CD4-positive, alpha-beta T cell treated with Interleukin-1 beta for 1 hour (primary cell): ENCODE measurements around the gene DOK4.

Source experiments
- DNase-seq, 2 donors: peaks; one replicate each; pipeline ENCODE4 v3.0.0-alpha.2; 2020 to 2022

DOK4 gene

DNA sequence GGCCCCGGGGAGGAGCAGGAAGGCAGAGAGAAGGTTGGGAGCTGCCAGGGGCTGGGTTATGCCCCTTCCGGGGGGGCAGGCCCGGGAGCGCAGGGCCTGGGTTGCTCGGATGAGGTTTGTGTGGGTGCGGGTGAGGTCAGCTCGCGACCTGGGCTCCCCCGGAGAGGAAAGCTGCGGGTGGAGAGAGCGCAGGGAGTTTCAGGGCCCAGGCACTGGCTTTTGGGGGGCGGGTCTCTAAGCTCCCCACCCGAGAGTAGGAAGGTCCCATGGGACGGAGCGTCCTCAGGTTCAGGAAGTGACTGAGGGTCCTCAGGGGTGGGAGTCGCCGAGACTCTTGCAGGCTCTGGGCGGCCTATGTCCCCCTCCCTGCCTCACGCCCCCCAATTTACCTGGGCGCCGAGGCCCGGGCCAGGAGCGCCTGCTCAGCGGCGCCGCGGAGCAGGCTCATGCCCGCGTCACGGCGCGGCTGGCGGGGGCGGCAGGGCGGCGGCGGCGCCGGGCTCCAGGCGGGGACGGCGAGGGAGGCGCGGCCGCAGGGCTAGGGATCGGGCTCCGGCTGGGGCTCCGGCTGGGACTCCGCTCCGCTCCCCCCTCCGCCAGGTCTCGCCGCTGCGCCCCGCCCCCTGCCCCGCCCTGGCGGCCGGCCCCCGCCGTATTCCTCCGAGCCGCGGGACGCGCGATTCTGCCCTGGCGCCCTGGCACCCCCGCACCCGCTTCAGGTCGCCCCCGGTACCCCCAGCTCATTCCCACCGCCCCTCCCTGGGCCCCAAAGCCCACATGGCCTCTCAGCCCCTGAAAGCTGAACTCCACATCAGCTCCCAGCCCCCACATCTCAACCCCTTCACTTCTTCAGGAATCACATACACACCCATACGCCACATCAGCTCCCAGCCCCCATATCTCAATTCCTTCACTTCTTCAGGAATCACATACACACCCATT, at the start of gene DOK4:
Gene DOK4 (minus strand): TSS at position 578 of the 942 bp plus-strand sequence. CDS start 6,986 bp downstream, outside the sequence.
- DNase-seq, result peak; percentile 75 to 81

DNA sequence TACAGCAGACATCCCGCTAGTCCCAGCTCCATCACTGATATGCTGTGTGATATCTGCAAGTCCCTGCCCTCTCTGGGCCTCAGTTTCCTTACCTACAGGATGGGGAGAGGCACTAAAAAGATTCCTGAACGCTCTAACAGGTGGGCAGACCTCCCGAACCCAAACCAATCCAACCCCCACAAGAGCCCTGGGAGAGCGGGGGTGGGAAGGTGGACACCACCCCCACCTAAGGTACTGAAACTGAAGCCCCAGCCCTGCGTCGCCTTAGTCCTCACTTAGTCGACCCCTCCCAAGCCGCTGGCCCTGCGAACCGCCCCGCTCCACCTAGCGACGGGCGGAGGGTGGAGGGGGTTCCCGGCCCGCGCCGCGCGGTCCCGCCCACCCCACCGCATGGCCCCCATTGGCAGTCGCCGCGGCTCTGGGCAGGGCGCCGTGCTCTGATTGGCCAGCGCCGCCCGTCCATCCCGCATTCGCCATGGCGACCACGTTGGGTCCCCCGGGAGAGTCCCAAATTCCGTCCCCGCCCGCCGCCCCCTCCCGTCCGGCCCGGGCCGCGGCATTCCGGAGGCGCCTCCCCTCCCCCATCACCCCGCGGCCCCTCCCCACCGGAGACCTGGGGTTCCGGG, 49.5 kb upstream of the DOK4 start:
- DNase-seq, result peak; percentile 96 to 97

DNA sequence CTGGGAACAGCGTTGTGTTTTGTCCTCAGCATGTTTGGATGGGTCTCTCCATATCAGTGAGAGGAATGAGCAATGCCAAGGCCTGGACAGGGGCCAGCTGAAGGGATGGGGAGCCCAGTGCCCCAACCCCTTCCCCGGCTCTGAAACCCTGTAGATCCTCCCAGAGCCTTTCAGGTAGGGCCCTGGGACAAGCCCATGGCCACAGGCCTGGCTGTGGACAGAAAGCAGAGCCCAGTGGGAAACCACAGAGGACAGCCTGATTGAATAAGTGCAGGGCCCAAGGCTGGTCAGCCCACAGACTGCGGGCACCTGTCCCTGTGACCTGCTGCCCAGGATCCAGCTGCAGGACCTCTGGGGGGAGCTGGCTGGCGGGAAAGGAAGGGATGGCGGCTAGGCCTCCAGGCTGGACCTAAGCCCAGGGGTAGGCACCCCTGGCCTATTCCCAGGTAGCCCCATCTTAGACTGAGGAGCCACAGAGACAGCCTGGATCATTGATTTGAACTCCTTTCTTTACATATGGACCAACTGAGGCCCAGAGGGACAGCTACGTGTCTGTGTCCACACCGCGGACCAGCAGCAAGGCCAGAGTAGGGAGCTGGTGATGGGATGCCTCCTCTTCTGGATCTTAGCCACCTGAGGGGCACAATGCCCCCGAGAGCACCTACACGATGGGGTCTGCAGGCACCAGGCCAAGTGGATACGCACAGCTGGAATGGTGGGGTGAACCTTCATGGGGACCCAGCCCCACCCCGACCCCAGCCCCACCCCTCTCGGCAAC, 48.8 kb upstream of the DOK4 start:
- DNase-seq, result peak in 1 of 2 donors; percentile 6

DNA sequence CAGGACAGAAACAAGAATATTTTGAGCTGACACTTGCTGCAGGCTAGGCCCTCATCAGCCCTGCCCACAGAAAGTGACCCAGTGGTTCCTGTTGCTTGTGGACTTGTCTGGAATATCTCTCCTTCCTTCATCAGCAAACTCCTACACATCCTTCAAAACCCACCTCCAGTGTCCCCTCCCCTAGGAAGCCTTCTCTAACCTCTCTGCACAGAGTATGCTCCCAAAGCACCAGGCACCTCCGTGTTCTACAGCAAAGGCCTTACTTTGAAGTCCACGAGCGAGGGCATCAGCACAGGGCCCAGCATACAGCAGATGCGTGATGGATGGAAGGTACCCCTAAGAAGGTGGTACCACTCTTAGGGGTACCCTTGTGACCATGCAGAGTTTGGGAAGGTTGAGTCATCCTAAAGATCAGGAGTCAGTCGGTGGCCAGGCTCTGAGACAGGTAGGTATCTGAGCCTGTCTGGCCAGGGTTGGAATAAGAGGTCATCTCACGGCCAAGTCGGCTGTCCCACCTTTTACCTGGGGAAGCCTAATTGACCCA, 48.1 kb upstream of the DOK4 start:
- DNase-seq, result peak in 1 of 2 donors; percentile 4

DNA sequence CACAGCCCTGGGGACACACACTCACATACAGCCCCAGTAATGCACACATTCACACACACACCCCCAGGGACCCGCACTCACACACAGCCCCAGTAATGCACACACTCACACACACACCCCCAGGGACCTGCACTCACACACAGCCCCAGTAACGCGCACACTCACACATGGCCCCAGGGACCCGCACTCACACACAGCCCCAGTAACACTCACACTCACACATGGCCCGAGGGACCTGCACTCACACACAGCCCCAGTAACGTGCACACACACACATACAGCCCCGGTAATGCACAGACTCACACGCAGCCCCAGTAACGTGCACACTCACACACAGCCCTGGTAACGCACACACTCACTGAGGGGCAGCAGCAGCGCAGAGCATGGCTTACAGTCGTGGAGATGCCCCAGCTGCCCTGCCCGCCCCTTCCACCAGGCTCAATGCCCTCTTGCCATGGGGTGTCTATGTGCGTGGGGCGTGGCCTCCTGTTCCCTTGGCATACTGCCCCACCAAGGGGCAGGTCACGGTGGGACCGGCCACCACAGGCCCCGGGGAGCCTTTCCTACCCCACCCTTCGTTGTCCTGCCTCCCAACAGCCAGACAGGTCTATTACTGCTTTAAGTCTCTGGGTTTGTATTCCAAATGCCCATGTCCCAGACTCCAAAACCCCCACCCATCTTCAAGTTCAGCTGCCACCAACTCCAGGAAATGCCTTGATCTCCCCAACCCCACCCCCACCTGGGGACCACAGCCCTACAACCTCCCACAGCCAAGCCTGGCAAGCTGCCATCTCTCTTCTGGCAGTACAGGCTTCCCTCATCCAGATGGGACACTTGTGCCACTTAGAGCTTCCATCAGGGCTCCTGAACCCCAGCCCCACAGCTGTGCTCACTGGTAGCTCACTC, 47.4 kb upstream of the DOK4 start:
- peak in 1 of 2 donors; percentile 46 for DNase-seq

DNA sequence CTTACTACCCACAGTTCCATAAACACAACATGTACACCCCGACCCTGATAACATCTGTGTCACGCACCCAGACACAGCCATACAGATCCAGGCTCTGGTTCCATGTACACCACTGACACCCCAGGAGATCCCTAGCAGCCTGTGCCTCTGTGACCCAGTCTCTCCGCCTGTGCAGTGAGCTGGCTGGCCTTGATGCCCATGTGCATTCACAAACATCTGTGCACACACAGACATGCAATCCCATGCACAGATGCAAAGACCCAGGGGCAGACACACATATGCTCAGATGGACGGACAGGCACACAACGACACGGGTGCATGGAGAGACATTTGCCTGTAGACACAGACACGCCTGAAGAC, 46.0 kb upstream of the DOK4 start:
- no peak for DNase-seq

DNA sequence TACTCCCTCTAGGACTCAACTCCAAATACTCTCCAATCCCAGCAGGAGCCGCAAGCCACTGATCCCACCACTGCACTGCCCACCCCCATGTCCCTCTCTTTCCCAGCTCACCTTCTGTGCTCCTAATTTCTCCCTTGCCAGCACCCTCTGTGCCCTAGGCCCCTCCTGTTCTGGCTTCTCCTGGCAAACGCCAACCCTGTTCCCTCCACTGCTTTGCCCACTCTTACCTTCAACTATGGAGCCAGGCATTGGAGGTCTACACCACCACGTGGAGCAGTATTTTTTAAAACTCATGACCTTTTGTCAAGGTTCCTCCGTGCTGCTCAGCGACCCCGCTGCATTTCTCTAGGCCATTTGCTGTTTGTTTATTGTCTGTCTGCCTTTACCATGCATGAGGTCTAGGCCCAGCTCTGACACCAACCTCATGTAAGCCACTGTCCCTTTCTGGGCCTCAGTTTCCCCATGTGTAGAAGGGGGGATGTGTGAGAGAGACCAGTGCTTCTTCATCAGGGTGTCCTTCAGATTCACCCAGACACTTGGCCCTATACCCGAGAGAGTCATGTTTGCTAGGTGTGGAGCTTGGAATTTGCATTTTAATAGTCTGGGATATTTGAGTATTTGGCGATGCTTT, 45.5 kb upstream of the DOK4 start:
- DNase-seq, result no peak

DNA sequence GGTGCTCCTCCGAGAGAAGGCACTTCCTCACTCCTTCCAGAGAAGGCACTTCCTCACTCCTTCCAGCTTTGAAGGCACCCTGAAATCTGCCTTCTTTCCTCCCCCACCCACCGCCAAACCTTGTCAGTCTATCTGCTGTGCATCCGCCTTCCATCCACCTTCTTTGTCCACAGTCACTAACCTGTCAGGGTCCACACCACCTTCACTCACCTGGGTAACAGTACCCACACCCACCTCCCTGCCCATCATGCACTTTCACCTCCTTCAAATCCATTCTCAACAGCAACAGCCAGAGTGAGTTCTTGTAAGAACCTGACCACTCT, 44.9 kb upstream of the DOK4 start:
- no peak for DNase-seq

DNA sequence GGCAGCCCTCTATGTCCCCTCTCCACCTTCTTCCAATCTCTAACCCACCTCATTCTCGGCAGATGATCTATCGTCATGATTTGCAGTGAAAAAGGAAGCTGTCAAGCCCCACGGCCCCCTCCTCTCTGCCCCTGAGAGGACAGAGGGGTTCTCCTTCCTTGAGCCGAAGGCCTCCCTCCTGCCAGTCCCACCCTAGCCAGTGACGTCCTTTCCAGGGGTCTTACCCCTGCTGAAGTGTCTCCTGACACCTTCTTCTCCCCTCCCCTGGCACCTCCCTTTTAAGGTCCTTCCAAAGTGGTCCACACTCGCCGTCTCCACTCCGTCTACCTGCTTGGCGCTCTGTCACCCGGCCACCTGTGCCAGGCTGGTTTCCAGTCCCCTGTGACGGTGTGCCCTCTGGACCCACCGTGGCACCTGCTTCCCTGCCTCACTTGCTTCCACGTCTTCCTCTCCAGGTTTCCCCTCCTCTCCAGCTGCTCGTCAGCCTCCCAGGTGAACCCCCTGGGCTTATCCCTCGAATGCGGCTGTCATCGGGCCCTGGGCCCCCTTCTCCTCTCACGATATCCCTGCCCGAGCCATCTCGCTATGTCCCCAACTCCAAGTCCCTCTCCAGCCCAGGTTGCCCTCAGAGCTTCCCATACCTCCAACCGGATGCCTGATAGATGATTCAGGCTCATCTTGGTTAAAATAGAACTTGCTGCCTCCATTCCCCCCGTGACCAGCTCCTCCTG, 44.4 kb upstream of the DOK4 start:
- DNase-seq, result no peak

DNA sequence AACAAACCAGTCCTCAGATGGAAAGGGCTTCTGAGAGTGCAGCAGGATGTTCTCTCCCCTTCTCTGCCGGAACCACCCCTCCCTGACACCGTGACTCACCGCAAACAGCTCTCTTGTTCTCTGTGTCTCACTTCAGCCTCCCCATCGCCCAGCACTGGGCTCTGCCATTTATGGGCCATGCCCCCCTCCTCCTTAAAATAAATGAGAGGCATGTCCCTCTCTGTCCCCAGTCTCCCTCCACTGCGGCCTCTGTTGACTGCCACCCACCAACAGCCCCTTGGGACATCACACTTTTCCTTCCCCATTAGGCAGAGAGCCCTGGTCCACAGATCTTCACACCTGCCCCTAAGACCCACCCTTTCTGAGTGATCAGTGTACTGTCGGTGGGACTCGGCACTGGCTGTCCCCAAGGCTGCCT, 43.8 kb upstream of the DOK4 start:
- peak; percentile 74 for DNase-seq

DNA sequence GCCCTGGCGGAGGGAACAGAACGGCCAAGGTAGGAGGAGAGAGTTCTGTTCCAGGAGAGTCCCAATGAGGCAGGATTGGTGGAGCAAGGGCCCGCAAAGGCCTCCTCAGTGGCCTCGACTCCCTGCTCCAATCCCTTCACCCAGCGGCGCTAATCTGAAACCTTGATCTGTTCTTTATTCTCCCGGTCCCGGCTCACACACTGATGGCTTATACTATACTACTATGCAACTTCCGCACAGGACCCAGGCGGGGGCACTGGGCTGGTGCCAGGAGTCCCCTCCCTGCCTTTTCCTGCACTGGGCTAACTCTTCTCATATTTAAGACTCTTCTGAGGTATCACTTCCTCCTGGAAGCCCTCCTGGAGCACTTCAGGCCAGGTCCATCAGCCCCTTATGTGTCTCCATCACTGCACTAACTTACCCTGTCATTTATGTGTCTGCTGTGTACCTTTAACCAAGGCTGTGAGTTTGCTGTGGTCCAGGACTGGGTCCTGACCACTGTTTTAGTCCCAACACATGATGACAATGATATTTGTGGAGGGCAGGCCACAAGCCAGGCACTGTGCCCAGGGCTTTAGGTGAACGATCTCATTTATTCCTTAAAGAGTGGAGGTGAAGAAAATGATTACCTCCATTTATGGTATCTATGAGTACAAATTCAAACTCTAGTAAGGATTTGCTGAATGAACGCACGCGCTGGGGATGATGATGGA, 43.3 kb upstream of the DOK4 start:
- DNase-seq, result no peak

DNA sequence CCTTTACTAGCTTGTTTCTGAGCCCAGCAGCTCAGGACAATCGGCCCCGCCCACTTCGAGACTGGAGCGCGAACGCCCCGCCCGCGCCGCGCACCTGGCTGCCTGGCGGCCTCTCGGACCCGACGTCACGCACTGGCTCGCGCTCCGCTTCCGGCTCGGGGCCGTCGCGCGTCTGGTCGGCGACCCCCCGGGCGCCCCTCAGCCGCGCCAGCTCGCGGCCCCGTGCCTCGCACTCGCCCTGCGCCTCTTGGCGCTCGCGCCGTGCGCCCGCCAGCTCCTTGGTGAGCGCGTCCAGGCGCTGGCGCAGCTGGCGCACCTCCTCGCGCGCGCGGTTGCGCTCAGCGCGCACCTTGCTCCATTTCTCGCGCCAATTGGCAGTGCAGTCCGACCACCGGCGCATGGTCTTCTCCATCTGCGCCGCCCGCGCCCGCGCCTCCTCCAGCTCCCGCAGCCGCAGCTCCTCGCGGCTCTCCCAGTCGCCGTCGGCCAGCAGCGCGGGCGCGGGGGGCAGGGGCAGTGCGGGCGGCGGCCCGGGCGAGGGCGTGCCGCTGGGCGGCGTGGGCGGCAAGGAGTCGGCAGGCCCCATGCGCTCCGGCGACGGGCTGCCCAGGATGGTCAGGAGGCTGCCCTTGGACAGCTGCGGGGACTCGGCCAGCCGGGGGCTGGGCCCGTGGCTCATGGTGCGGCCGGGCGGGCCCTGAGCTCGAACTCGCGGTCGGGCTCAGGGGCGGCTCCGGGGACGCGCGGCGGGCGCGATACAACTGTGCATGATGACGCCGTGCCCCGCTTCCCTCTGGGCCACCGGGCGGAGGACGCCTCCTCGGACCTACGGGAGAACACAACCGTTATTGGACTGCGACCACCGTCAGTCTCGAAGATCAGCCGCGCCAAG, 42.5 kb upstream of the DOK4 start:
- no peak for DNase-seq

DNA sequence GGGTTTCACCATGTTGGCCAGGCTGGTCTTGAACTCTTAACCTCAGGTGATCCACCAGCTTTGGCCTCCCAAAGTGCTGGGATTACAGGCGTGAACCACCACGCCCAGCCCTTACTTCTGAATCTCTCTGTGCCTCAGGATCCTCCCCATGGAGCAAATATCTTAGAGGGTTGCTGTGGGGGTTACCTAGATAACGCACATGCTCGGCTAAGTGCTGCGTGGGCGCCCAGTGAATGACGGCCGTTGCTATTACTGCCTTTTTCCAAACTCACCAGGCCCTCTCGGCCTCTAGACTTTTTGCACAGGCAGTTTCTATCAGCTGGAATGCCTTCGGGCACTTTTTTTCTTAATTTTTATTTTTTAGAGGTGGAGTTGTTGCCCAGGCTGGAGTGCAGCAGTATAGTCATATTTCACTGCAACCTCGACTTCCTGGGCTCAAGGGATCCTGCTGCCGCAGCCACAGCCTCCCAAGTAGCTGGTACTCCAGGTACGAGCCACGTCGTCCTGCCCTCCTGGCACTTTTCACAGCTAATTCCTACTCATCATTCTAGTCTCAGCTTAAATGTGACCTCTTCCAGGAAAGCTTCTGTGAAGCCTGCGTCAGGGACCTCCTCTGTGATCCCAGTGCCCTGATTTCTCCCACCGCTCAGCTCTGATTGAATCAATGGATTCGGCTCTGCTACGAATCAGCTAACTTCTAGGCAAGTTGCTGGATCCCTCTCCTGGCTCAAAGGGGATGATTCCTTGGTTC, 41.5 kb upstream of the DOK4 start:
- DNase-seq, result no peak

DNA sequence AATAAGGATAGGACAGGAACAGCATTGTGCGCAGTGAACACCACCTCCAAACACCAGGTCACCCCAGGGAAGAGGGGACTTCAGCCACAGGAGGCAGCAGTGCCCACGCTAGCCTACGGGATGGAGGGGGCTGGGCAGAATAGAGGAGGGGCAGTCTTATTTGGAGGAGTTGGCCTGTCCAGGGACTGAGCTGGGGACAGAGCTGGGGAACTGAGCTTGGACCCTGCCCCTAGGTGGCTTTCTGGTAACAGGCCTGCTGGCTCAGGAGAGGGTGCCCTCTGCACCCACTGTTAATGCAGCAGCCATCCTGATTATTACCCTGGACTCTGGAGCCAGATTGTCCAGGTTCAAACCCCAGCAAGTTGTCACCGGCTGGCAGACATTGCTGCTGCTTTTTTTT, 40.7 kb upstream of the DOK4 start:
- no peak for DNase-seq

DNA sequence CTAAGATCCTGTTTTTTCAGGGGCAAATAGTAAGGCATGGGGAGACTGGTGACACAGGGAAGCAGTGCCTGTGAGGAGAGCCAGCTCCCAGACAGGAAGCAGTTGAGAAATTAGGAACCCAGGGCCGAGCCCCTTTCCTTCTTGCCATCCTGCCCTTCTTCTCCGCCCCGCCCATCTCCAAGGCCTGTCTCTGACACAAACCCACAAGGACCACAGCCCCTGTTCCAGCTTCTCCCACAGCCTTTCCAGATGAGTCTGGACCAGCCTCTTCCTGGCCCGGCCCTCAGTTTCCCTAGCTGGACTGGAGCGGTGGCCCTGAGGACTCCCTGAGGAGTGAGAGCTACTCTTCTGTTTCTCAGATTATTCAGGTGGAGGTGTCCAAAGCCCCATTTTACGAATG, 40.2 kb upstream of the DOK4 start:
- no peak for DNase-seq

DNA sequence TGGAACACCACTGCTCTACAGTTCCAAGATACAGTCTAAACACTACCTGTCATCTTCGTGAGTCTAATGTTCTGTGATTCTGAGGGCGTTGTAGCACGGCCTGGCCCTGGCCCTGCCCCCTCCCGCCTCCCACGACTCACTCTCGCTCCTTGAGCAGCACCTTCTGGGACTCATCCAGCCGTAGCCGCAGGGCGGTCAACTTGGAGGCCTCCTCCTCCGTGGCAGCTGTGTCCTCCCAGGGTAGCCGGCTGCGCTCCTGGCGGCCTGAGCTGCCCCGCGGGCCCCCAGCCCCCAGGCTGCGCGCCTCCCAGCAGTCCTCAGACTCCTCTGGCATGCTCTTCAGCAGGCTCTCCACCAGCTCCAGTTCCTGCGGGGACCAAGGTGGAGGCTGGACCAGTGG, 39.5 kb upstream of the DOK4 start:
- DNase-seq, result no peak

DNA sequence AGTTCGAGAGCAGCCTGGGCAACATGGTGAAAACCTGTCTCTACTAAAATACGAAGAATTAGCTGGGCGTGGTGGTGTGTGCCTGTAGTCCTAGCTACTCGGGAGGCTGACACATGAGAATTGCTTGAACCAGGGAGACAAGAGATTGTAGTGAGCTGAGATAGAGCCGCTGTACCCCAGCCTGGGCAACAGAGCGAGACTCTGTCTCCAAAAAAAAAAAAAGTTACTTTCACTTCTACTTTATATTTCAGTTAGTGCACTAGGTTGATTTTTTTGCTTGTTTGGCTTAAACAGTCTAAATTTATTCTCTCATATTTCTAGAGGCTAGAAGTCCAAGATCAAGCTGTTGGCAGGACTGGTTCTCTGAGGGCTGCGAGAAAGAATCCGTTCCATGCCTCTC, 36.7 kb upstream of the DOK4 start:
- no peak for DNase-seq

DNA sequence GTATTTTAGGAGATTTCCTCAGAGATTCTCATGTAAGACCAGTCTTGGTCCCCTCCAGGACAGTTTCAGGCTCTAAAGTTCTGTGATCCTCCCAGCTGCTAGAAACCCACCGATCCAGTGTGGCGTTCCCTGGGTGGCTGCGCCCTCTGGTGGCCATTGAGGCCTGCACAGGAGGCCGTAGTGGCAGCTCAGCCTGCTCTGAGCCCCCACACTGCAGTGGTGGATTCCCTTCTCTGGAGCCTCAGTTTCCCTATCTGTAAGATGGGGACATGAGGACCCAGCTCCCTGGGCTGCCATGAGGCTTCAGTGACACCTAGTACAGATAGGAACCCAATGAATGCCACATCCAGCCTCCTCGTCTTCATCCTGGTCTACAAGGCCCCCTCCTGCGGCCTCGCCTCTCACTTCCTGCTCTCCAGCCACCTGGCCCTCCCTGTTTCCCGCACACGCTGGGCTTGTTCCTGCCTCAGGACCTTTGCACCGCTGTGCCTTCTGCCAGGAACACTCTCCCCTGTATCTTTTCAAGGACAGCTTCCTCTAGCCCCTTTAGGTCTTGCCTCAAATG, 33.6 kb upstream of the DOK4 start:
- DNase-seq, result peak; percentile 78 to 83
